HepG2 (cell line): Measurements from ENCODE around the gene ATPAF2. TPM values are rescaled to one million over a fixed set of nuclear protein-coding genes. Genes with fewer than 3 reads are reported as not detected.

ENCODE experiments used
- ATF5 ChIP-seq: sonication (generic); formaldehyde crosslinking; IDR thresholded peaks from 2 replicates; pipeline ENCODE4 v1.4.0; 2020; ENCODE audit warnings: mild to moderate bottlenecking, low read depth, missing genetic modification reagents
- CBFB ChIP-seq: sonication (generic); formaldehyde crosslinking; IDR thresholded peaks from 2 replicates; pipeline ENCODE4 v1.4.0; 2020; ENCODE audit warnings: missing genetic modification reagents
- EP300 ChIP-seq, 3 experiments: sonication (generic) in 1 of 3; formaldehyde crosslinking in 1 of 3; IDR thresholded peaks; 2 replicates each; pipeline versions ENCODE4 v1.5.1 to v1.6.1; 2011 to 2020; ENCODE audit warnings: low read depth in 2 of 3, low read length in 2 of 3, borderline replicate concordance in 1 of 3, improper control_type of control experiment in 1 of 3, mild to moderate bottlenecking in 1 of 3, missing genetic modification reagents in 1 of 3, moderate library complexity in 1 of 3
- FOXC1 ChIP-seq: sonication (generic); formaldehyde crosslinking; IDR thresholded peaks from 2 replicates; pipeline ENCODE4 v1.8.0; 2022; ENCODE audit warnings: mild to moderate bottlenecking, missing genetic modification reagents, borderline replicate concordance
- GZF1 ChIP-seq: sonication (generic); formaldehyde crosslinking; IDR thresholded peaks from 2 replicates; pipeline ENCODE4 v1.5.1; 2020; ENCODE audit warnings: mild to moderate bottlenecking, missing genetic modification reagents
- IKZF4 ChIP-seq: sonication (generic); formaldehyde crosslinking; IDR thresholded peaks from 2 replicates; pipeline ENCODE4 v1.5.1; 2020; ENCODE audit warnings: borderline replicate concordance, mild to moderate bottlenecking, low read depth, missing genetic modification reagents; ENCODE audit errors: not compliant biosample characterization
- ISX ChIP-seq: sonication (generic); formaldehyde crosslinking; conservative IDR thresholded peaks from 2 replicates; pipeline ENCODE4 v1.5.0; 2020; ENCODE audit warnings: missing genetic modification reagents
- JARID2 ChIP-seq: sonication (generic); formaldehyde crosslinking; IDR thresholded peaks from 2 replicates; pipeline ENCODE4 v1.8.1; 2023; ENCODE audit warnings: missing genetic modification reagents, inconsistent platforms; ENCODE audit not compliant: insufficient replicate concordance
- MED8 ChIP-seq: sonication (generic); formaldehyde crosslinking; IDR thresholded peaks from 2 replicates; pipeline ENCODE4 v1.8.1; 2023; ENCODE audit warnings: mild to moderate bottlenecking, missing genetic modification reagents; ENCODE audit not compliant: insufficient replicate concordance
- NBN ChIP-seq: fragments of 450-650 bp; conservative IDR thresholded peaks from 2 replicates; pipeline ENCODE4 v1.6.1; 2017
- NCOA2 ChIP-seq: sonication (generic); formaldehyde crosslinking; IDR thresholded peaks from 2 replicates; pipeline ENCODE4 v1.8.0; 2022; ENCODE audit warnings: inconsistent platforms
- PHF21A ChIP-seq: sonication (generic); formaldehyde crosslinking; IDR thresholded peaks from 2 replicates; pipeline ENCODE4 v1.5.0; 2020; ENCODE audit warnings: mild to moderate bottlenecking, missing genetic modification reagents
- SMARCC2 ChIP-seq: fragments of 450-650 bp; IDR thresholded peaks from 2 replicates; pipeline ENCODE4 v1.6.1; 2017; ENCODE audit warnings: antibody characterized with exemption, mild to moderate bottlenecking
- SSRP1 ChIP-seq: IDR thresholded peaks from 2 replicates; pipeline ENCODE4 v1.6.1; 2016; ENCODE audit warnings: control low read depth
- TEAD2 ChIP-seq: sonication (generic); formaldehyde crosslinking; IDR thresholded peaks from 2 replicates; pipeline ENCODE4 v1.9.0; 2021; ENCODE audit warnings: missing genetic modification reagents
- THAP8 ChIP-seq: sonication (generic); formaldehyde crosslinking; IDR thresholded peaks from 2 replicates; pipeline ENCODE4 v1.5.1; 2020; ENCODE audit warnings: missing genetic modification reagents, mild to moderate bottlenecking, borderline replicate concordance
- ZFP37 ChIP-seq: sonication (generic); formaldehyde crosslinking; IDR thresholded peaks from 2 replicates; pipeline ENCODE4 v1.4.0; 2020; ENCODE audit warnings: missing genetic modification reagents, borderline replicate concordance
- ZNF124 ChIP-seq: sonication (generic); formaldehyde crosslinking; IDR thresholded peaks from 2 replicates; pipeline ENCODE4 v1.4.0; 2020; ENCODE audit warnings: missing genetic modification reagents
- ZNF136 ChIP-seq: sonication (generic); formaldehyde crosslinking; IDR thresholded peaks from 2 replicates; pipeline ENCODE4 v1.8.1; 2022; ENCODE audit warnings: low read depth, mild to moderate bottlenecking, moderate library complexity, missing genetic modification reagents
- ZNF205 ChIP-seq: IDR thresholded peaks from 2 replicates; pipeline ENCODE4 v1.6.1; 2018; ENCODE audit warnings: missing biosample characterization, missing genetic modification reagents
- ZNF34 ChIP-seq: sonication (generic); formaldehyde crosslinking; IDR thresholded peaks from 2 replicates; pipeline ENCODE4 v1.4.0; 2020; ENCODE audit warnings: mild to moderate bottlenecking, missing genetic modification reagents, borderline replicate concordance
- ZNF772 ChIP-seq: sonication (generic); formaldehyde crosslinking; IDR thresholded peaks from 2 replicates; pipeline ENCODE4 v1.5.0; 2020; ENCODE audit warnings: mild to moderate bottlenecking, missing genetic modification reagents
- polyA plus RNA-seq, 8 experiments: library from polyadenylated mRNA; depleted of rRNA in 3 of 8; stranded (reverse) in 7 of 8; unstranded in 1 of 8; fragments of >200 nt; fragmentation: Illumina TruSeq in 4 of 8; extraction: Trizol in 4 of 8; gene quantifications; 2 replicates each; pipeline versions ENCODE4 v1.2.1 to v1.2.3, GENCODE V29; 2011 to 2016; ENCODE audit warnings: low read depth in 4 of 8, missing spikeins in 1 of 8, mixed read lengths in 1 of 8; ENCODE audit not compliant: insufficient read depth in 1 of 8
- total RNA-seq, 5 experiments: library from RNA; depleted of rRNA; stranded (reverse); fragments of >200 nt; fragmentation: Illumina TruSeq; extraction: Trizol; gene quantifications; 2 replicates each; pipeline ENCODE4 v1.2.3, GENCODE V29; 2016; ENCODE audit warnings: low read depth in 1 of 5
- TF ChIP-seq, protein P1 (sequence below): sonication (generic); formaldehyde crosslinking; IDR thresholded peaks from 2 replicates; pipeline ENCODE4 v1.4.0; 2020; ENCODE audit warnings: missing genetic modification reagents
- TF ChIP-seq, protein P2 (sequence below): sonication (generic); formaldehyde crosslinking; IDR thresholded peaks from 2 replicates; pipeline ENCODE4 v1.4.0; 2020; ENCODE audit warnings: mild to moderate bottlenecking, missing genetic modification reagents
- TF ChIP-seq, protein P3 (sequence below): sonication (generic); formaldehyde crosslinking; IDR thresholded peaks from 2 replicates; pipeline ENCODE4 v1.5.1; 2020; ENCODE audit warnings: missing genetic modification reagents, mild to moderate bottlenecking, borderline replicate concordance

The ATPAF2 gene
- total and polyA plus RNA-seq, 2 of the 13 experiments (the other 11 are each of a cell fraction or from before 2014, with no cell fraction given) = 15.0 to 16.5 TPM

- TF ChIP-seq ATF5 (CRISPR knock-in tag) (no peak), ZNF205 (CRISPR knock-in tag) (no peak), SSRP1 (CRISPR knock-in tag) (no peak), JARID2 (CRISPR knock-in tag) (no peak), IKZF4 (CRISPR knock-in tag) (no peak), ZNF34 (CRISPR knock-in tag) (no peak), ZNF124 (CRISPR knock-in tag) (no peak), MED8 (CRISPR knock-in tag) (no peak), ZFP37 (no peak), GZF1 (CRISPR knock-in tag) (no peak), NBN (no peak), EP300 (IDR thresholded peaks at IDR 0.05; ENCODE audit: low read depth in 2 of 2, low read length in 2 of 2) (no peak; a peak in 1 of 4 replicates), EP300 (CRISPR knock-in tag; IDR thresholded peaks at IDR 0.05; ENCODE audit: borderline replicate concordance) (no peak), THAP8 (CRISPR knock-in tag) (no peak), TEAD2 (CRISPR knock-in tag) (no peak), CBFB (no peak), NCOA2 (CRISPR knock-in tag) (no peak), SMARCC2 (no peak), PHF21A (0 out of 2 replicates have a peak, but pooled peaks have one; percentile 48), ISX (CRISPR knock-in tag) (no peak), FOXC1 (CRISPR knock-in tag) (no peak), ZNF772 (CRISPR knock-in tag) (peak; percentile 47; the same call in 1 of the 2 replicates), ZNF136 (CRISPR knock-in tag) (no peak)
- TF ChIP-seq, protein P1, sequence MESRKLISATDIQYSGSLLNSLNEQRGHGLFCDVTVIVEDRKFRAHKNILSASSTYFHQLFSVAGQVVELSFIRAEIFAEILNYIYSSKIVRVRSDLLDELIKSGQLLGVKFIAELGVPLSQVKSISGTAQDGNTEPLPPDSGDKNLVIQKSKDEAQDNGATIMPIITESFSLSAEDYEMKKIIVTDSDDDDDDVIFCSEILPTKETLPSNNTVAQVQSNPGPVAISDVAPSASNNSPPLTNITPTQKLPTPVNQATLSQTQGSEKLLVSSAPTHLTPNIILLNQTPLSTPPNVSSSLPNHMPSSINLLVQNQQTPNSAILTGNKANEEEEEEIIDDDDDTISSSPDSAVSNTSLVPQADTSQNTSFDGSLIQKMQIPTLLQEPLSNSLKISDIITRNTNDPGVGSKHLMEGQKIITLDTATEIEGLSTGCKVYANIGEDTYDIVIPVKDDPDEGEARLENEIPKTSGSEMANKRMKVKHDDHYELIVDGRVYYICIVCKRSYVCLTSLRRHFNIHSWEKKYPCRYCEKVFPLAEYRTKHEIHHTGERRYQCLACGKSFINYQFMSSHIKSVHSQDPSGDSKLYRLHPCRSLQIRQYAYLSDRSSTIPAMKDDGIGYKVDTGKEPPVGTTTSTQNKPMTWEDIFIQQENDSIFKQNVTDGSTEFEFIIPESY (CRISPR knock-in tag) = no peak
- TF ChIP-seq, protein P2, sequence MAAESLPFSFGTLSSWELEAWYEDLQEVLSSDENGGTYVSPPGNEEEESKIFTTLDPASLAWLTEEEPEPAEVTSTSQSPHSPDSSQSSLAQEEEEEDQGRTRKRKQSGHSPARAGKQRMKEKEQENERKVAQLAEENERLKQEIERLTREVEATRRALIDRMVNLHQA (CRISPR knock-in tag) = no peak
- TF ChIP-seq, protein P3, sequence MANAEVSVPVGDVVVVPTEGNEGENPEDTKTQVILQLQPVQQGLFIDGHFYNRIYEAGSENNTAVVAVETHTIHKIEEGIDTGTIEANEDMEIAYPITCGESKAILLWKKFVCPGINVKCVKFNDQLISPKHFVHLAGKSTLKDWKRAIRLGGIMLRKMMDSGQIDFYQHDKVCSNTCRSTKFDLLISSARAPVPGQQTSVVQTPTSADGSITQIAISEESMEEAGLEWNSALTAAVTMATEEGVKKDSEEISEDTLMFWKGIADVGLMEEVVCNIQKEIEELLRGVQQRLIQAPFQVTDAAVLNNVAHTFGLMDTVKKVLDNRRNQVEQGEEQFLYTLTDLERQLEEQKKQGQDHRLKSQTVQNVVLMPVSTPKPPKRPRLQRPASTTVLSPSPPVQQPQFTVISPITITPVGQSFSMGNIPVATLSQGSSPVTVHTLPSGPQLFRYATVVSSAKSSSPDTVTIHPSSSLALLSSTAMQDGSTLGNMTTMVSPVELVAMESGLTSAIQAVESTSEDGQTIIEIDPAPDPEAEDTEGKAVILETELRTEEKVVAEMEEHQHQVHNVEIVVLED (CRISPR knock-in tag) = peak; percentile 71; the same call in 1 of the 2 replicates
These were observed 66.6 kb downstream of the ATPAF2 start, which contains the start of the genes DRC3 and TOM1L2 (continued) for GRCh38 chr17:17972126-17972951.
